Neural progenitor cell (in vitro differentiated cells): ENCODE measurements around the gene COL4A2. TPM values are rescaled to one million over a fixed set of nuclear protein-coding genes. Genes with fewer than 3 reads are reported as not detected.

Experiments used
- DNase-seq: peaks from one replicate; pipeline ENCODE4 v3.0.0-alpha.2; 2016; ENCODE audit warnings: low spot score
- H2AFZ ChIP-seq: fragments of 200-600 bp; sonication (generic); replicated peaks from 2 replicates; pipeline ENCODE4 v1.6.1; 2016; ENCODE audit warnings: antibody characterized with exemption
- H3F3A ChIP-seq: fragments of 200-600 bp; sonication (generic); 2 replicates; pipeline ENCODE4 v1.6.1; 2016; ENCODE audit warnings: antibody characterized with exemption, low read depth
- H3K27ac ChIP-seq: fragments of 200-600 bp; sonication (generic); 2 replicates; pipeline ENCODE4 v1.5.1; 2016; ENCODE audit warnings: mild to moderate bottlenecking
- H3K27me3 ChIP-seq: fragments of 200-600 bp; sonication (generic); 2 replicates; pipeline ENCODE4 v1.6.1; 2016; ENCODE audit warnings: mild to moderate bottlenecking, moderate library complexity
- H3K36me3 ChIP-seq: fragments of 200-600 bp; sonication (generic); 2 replicates; pipeline ENCODE4 v1.5.1; 2016
- H3K4me1 ChIP-seq: fragments of 200-600 bp; sonication (generic); 2 replicates; pipeline ENCODE4 v1.6.1; 2016; ENCODE audit warnings: mixed run types
- H3K4me2 ChIP-seq: fragments of 200-600 bp; sonication (generic); 2 replicates; pipeline ENCODE4 v1.6.1; 2016
- H3K4me3 ChIP-seq: fragments of 200-600 bp; sonication (generic); 2 replicates; pipeline ENCODE4 v1.5.1; 2016
- H3K79me2 ChIP-seq: fragments of 200-600 bp; sonication (generic); 2 replicates; pipeline ENCODE4 v1.6.1; 2016; ENCODE audit warnings: low read depth
- H3K9ac ChIP-seq: fragments of 200-600 bp; sonication (generic); 2 replicates; pipeline ENCODE4 v1.6.1; 2016
- H3K9me3 ChIP-seq: fragments of 200-600 bp; sonication (generic); 2 replicates; pipeline ENCODE4 v1.5.1; 2016; ENCODE audit warnings: low read depth
- H4K20me1 ChIP-seq: fragments of 200-600 bp; sonication (generic); 2 replicates; pipeline ENCODE4 v1.6.1; 2016; ENCODE audit warnings: low read depth
- H3K27ac Mint-ChIP-seq: 3 replicates; pipeline ENCODE4 v1.8.0; 2021; ENCODE audit warnings: mixed read lengths
- H3K27me3 Mint-ChIP-seq: 2 replicates; pipeline ENCODE4 v1.8.0; 2022; ENCODE audit warnings: low read depth, mild to moderate bottlenecking, inconsistent platforms, moderate library complexity, mixed read lengths; ENCODE audit not compliant: insufficient read depth
- H3K36me3 Mint-ChIP-seq: 3 replicates; pipeline ENCODE4 v1.8.0; 2021; ENCODE audit warnings: mixed read lengths
- H3K4me1 Mint-ChIP-seq: 3 replicates; pipeline ENCODE4 v1.8.0; 2021; ENCODE audit warnings: mixed read lengths
- H3K4me3 Mint-ChIP-seq: 3 replicates; pipeline ENCODE4 v1.8.0; 2021; ENCODE audit warnings: mild to moderate bottlenecking, moderate library complexity, mixed read lengths
- H3K9me3 Mint-ChIP-seq: 3 replicates; pipeline ENCODE4 v1.8.0; 2020; ENCODE audit warnings: mixed read lengths
- CTCF ChIP-seq: fragments of 200-600 bp; sonication (generic); IDR thresholded peaks from 2 replicates; pipeline ENCODE4 v1.5.1; 2017; ENCODE audit warnings: antibody characterized with exemption, mild to moderate bottlenecking
- EZH2 ChIP-seq: fragments of 200-600 bp; sonication (generic); IDR thresholded peaks from 2 replicates; pipeline ENCODE4 v1.6.1; 2017; ENCODE audit warnings: antibody characterized with exemption, mild to moderate bottlenecking, moderate library complexity
- EZH2phosphoT487 ChIP-seq: fragments of 200-600 bp; sonication (generic); IDR thresholded peaks from 2 replicates; pipeline ENCODE4 v1.6.1; 2017; ENCODE audit warnings: antibody characterized with exemption
- total RNA-seq: library from RNA; depleted of rRNA; stranded (reverse); fragments of >200 nt; gene quantifications from 2 replicates; pipeline ENCODE4 v1.2.3, GENCODE V29; 2015; ENCODE audit warnings: low replicate concordance

Gene COL4A2
- total RNA-seq, 1 donor from 2014 or later = 73.6 TPM

DNA sequence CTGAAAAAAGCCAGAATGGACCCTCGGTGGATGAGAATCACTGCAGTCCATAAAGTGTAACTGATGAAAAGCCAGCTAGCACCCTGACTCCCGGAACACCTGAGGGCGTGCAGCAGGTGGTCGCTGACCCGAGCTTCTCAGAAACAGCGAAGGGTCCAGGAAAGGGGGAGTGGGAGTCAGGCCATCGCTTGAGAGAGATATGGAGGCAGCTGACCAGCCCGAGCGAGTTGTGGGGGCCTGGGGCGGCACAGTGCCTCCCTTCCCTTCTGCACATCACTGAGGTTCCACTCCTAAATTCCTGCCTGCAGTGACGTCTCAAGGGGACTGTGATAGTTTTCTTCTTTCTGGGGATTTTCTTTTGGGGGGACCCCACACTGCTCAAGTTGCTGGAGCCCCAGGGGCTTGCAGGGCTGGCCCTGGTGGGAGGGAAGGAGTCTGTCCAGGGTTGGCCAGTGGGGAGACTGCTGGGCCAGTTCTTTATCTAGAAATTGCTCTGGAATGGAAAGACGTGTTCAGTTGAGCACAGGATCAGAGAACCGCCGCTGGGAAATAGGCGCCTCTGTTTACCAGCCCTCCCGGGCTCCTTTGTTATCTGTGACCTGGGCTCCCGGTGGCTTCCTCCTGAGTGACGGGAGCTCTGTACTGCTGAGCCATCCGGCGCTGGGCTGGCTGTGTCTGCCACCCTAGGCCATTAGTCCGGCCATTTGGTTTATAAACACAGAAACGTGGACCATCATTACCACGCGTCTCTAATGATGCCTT, 183.1 kb downstream of the COL4A2 start:
- Mint-ChIP-seq H3K9me3 (no peaks in the 10 kb centered on the region), H3K4me1 (peaks cover 14% of the 10 kb centered on the region), H3K4me3 (no peak overlapping the region), H3K36me3 (peaks cover 26% of the 10 kb centered on the region), H3K27ac (no peak overlapping the region), H3K27me3 (peaks cover 2% of the 10 kb centered on the region)
- peaks cover 19% of the 10 kb centered on the region for H3F3A ChIP-seq
- peaks cover 34% of the 10 kb centered on the region for H4K20me1 ChIP-seq
- no peak overlapping the region for H3K4me3 ChIP-seq
- TF ChIP-seq CTCF (no peak), EZH2 (no peak), EZH2phosphoT487 (no peak)
- DNase-seq = no peak
- H3K4me1 ChIP-seq = peaks cover 18% of the 10 kb centered on the region
- no peak overlapping the region for H3K4me2 ChIP-seq
- H2AFZ ChIP-seq = no peak overlapping the region
- H3K9ac ChIP-seq = no peak overlapping the region
- H3K9me3 ChIP-seq = no peaks in the 10 kb centered on the region
- no peak overlapping the region for H3K27ac ChIP-seq
- no peaks in the 10 kb centered on the region for H3K27me3 ChIP-seq
- H3K36me3 ChIP-seq = no peaks in the 10 kb centered on the region
- no peaks in the 10 kb centered on the region for H3K79me2 ChIP-seq

GRCh38 chr13:110491869-110492678, 185.0 kb downstream of the COL4A2 start:
- no peak for DNase-seq
- Histone ChIP-seq H3K36me3 (peaks cover 8% of the 10 kb centered on the region), H3K9me3 (no peaks in the 10 kb centered on the region), H3F3A (peaks cover 6% of the 10 kb centered on the region), H4K20me1 (peaks cover 19% of the 10 kb centered on the region), H3K27ac (no peak overlapping the region), H3K4me3 (no peak overlapping the region), H3K79me2 (no peaks in the 10 kb centered on the region), H3K9ac (no peak overlapping the region), H2AFZ (no peak overlapping the region), H3K27me3 (no peaks in the 10 kb centered on the region), H3K4me1 (peaks cover 6% of the 10 kb centered on the region), H3K4me2 (no peak overlapping the region)
- Mint-ChIP-seq H3K27ac (no peak overlapping the region), H3K4me3 (no peak overlapping the region), H3K36me3 (peaks cover 41% of the 10 kb centered on the region), H3K27me3 (peaks cover 2% of the 10 kb centered on the region), H3K4me1 (peaks cover under 1% of the 10 kb centered on the region), H3K9me3 (no peaks in the 10 kb centered on the region)
- TF ChIP-seq EZH2phosphoT487 = no peak
- TF ChIP-seq CTCF = no peak

DNA sequence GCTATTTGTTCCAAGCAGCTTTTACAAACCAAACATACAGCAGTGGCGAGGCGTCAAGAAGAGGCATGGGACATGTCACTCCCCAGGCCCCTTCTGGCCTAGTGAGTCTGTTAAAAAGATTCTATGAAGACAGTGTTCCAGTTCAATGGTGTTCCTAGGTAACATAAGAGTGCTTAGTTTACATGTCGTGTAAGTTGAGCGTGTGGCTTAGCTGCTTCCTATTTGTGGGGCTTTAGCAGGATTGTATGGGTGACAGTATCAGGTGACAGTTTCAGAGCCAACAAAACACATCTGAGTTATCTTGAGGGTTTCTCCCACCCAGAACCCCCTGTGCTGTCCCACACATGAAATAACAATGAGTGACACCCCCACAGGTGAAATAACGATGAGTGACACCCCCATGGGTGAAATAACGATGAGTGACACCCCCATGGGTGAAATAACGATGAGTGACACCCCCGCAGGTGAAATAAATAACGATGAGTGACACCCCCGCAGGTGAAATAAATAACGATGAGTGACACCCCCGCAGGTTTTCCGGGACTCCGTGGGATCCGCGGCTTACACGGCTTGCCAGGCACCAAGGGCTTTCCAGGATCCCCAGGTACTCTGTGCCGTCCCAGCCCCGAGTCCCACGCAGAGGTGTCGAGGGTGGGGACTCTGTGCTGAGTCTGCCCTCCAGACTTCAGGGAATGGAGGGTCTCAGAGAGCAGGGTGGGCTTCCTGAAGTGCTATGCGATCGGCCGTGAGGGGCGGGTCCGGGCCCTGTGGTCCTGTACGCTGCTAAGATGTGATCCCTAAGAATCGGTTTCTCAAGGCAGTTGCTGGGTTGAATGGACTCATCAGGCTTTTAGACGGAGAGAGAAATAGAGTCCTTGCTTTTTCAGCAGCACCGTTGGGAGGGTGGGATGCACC, 185.9 kb downstream of the COL4A2 start:
- TF ChIP-seq CTCF (no peak), EZH2 (no peak), EZH2phosphoT487 (no peak)
- Histone ChIP-seq H3F3A (no peaks in the 10 kb centered on the region), H3K9me3 (no peaks in the 10 kb centered on the region), H3K4me2 (no peak overlapping the region), H3K4me1 (no peaks in the 10 kb centered on the region), H2AFZ (no peak overlapping the region), H3K27me3 (no peaks in the 10 kb centered on the region), H4K20me1 (peaks cover 11% of the 10 kb centered on the region), H3K36me3 (peaks cover 8% of the 10 kb centered on the region), H3K9ac (no peak overlapping the region), H3K27ac (no peak overlapping the region), H3K4me3 (no peak overlapping the region), H3K79me2 (no peaks in the 10 kb centered on the region)
- DNase-seq = no peak
- H3K9me3 Mint-ChIP-seq = no peaks in the 10 kb centered on the region
- H3K27ac Mint-ChIP-seq = no peak overlapping the region
- no peak overlapping the region for H3K4me3 Mint-ChIP-seq
- peaks cover 40% of the 10 kb centered on the region for H3K36me3 Mint-ChIP-seq
- H3K4me1 Mint-ChIP-seq = no peaks in the 10 kb centered on the region
- peaks cover 2% of the 10 kb centered on the region for H3K27me3 Mint-ChIP-seq
